ENCODE measurements around the gene EPN3.

GRCh38 chr17:50508573-50509460, 23.7 kb upstream of the EPN3 start:
- TF ChIP-seq, protein P1, sequence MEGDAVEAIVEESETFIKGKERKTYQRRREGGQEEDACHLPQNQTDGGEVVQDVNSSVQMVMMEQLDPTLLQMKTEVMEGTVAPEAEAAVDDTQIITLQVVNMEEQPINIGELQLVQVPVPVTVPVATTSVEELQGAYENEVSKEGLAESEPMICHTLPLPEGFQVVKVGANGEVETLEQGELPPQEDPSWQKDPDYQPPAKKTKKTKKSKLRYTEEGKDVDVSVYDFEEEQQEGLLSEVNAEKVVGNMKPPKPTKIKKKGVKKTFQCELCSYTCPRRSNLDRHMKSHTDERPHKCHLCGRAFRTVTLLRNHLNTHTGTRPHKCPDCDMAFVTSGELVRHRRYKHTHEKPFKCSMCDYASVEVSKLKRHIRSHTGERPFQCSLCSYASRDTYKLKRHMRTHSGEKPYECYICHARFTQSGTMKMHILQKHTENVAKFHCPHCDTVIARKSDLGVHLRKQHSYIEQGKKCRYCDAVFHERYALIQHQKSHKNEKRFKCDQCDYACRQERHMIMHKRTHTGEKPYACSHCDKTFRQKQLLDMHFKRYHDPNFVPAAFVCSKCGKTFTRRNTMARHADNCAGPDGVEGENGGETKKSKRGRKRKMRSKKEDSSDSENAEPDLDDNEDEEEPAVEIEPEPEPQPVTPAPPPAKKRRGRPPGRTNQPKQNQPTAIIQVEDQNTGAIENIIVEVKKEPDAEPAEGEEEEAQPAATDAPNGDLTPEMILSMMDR (conservative IDR thresholded peaks at IDR 0.05; ENCODE audit: low read length), result no peak
- TF ChIP-seq EZH2phosphoT487 (IDR thresholded peaks at IDR 0.05; ENCODE audit: borderline replicate concordance), result no peak

Measured in Loucy (cell line).